ENCODE data around the gene UBR1.

Gene UBR1

GRCh38 chr15:42920519-42921341, 185.1 kb downstream of the UBR1 start, which contains the start of gene TTBK2:
TSS of gene TTBK2 (minus strand) at chr15:42920778. CDS start at chr15:42878617, 42,161 bp downstream.
- peak within 1 kb of the TSS; percentile 88 for H2AFZ ChIP-seq (ENCODE audit: low read depth, low read length, severe bottlenecking)
- peak within 1 kb of the TSS; percentile 71 for H3K4me2 ChIP-seq (ENCODE audit: low read depth, low read length, poor library complexity, severe bottlenecking)
- peaks cover 17% of the 10 kb centered on the region; the same call in 1 of the 2 replicates for H3F3A ChIP-seq (ENCODE audit: insufficient read depth)
- H3K9ac ChIP-seq (ENCODE audit: low read length) = peak within 1 kb of the TSS; percentile 62
- TF ChIP-seq EZH2phosphoT487 (conservative IDR thresholded peaks at IDR 0.05; ENCODE audit: low read length) (no peak), CTCF (IDR thresholded peaks at IDR 0.05; ENCODE audit: insufficient read depth, low read length, poor library complexity, severe bottlenecking) (no peak)
- H3K27me3 ChIP-seq (ENCODE audit: low read length) = no peaks in the 10 kb centered on the region
- H4K20me1 ChIP-seq (ENCODE audit: low read depth, low read length) = peaks cover 12% of the 10 kb centered on the region; the same call in 1 of the 2 replicates
- H3K4me3 ChIP-seq (ENCODE audit: insufficient read depth, low read length, poor library complexity, severe bottlenecking) = peak within 1 kb of the TSS; percentile 63
- H3K9me2 ChIP-seq (replicated peaks; ENCODE audit: insufficient read depth, low read length) = no peaks in the 10 kb centered on the region
- peaks cover 5% of the 10 kb centered on the region; the same call in 1 of the 2 replicates for H3K79me2 ChIP-seq (ENCODE audit: insufficient read depth, low read length)
- H3K27ac ChIP-seq (ENCODE audit: low read depth, low read length) = no peak within 1 kb of the TSS
- 0 out of 2 replicates have a peak, but pooled peaks cover 2% of the 10 kb centered on the region for H3K36me3 ChIP-seq (ENCODE audit: low read length)
- no peaks in the 10 kb centered on the region for H3K9me3 ChIP-seq (ENCODE audit: insufficient read depth, low read length)

GRCh38 chr15:42919799-42920518, 185.9 kb downstream of the UBR1 start:
- H3K4me3 ChIP-seq (ENCODE audit: insufficient read depth, low read length, poor library complexity, severe bottlenecking) = peak overlapping the region; percentile 63
- no peaks in the 10 kb centered on the region for H3K27me3 ChIP-seq (ENCODE audit: low read length)
- H3K36me3 ChIP-seq (ENCODE audit: low read length) = 0 out of 2 replicates have a peak, but pooled peaks cover 2% of the 10 kb centered on the region
- H3K4me2 ChIP-seq (ENCODE audit: low read depth, low read length, poor library complexity, severe bottlenecking) = peak overlapping the region; percentile 71
- no peak for TF ChIP-seq EZH2phosphoT487 (conservative IDR thresholded peaks at IDR 0.05; ENCODE audit: low read length)
- TF ChIP-seq CTCF (IDR thresholded peaks at IDR 0.05; ENCODE audit: insufficient read depth, low read length, poor library complexity, severe bottlenecking) = no peak
- H3F3A ChIP-seq (ENCODE audit: insufficient read depth) = peaks cover 18% of the 10 kb centered on the region; the same call in 1 of the 2 replicates
- H3K9me2 ChIP-seq (replicated peaks; ENCODE audit: insufficient read depth, low read length) = no peaks in the 10 kb centered on the region
- H3K9ac ChIP-seq (ENCODE audit: low read length) = peak overlapping the region; percentile 62
- H4K20me1 ChIP-seq (ENCODE audit: low read depth, low read length) = peaks cover 12% of the 10 kb centered on the region; the same call in 1 of the 2 replicates
- peaks cover 5% of the 10 kb centered on the region; the same call in 1 of the 2 replicates for H3K79me2 ChIP-seq (ENCODE audit: insufficient read depth, low read length)
- peak overlapping the region; percentile 42 for H2AFZ ChIP-seq (ENCODE audit: low read depth, low read length, severe bottlenecking)
- no peak overlapping the region for H3K27ac ChIP-seq (ENCODE audit: low read depth, low read length)
- H3K9me3 ChIP-seq (ENCODE audit: insufficient read depth, low read length) = no peaks in the 10 kb centered on the region

GRCh38 chr15:42919308-42919707, 186.5 kb downstream of the UBR1 start:
- H3K4me2 ChIP-seq (ENCODE audit: low read depth, low read length, poor library complexity, severe bottlenecking) = peak overlapping the region; percentile 71
- 0 out of 2 replicates have a peak, but pooled peaks cover 2% of the 10 kb centered on the region for H3K36me3 ChIP-seq (ENCODE audit: low read length)
- peaks cover 5% of the 10 kb centered on the region; the same call in 1 of the 2 replicates for H3K79me2 ChIP-seq (ENCODE audit: insufficient read depth, low read length)
- no peak overlapping the region for H3K27ac ChIP-seq (ENCODE audit: low read depth, low read length)
- H3K9me2 ChIP-seq (replicated peaks; ENCODE audit: insufficient read depth, low read length) = no peaks in the 10 kb centered on the region
- H3K9ac ChIP-seq (ENCODE audit: low read length) = peak overlapping the region; percentile 62
- no peak overlapping the region for H2AFZ ChIP-seq (ENCODE audit: low read depth, low read length, severe bottlenecking)
- no peaks in the 10 kb centered on the region for H3K27me3 ChIP-seq (ENCODE audit: low read length)
- peak overlapping the region; percentile 63 for H3K4me3 ChIP-seq (ENCODE audit: insufficient read depth, low read length, poor library complexity, severe bottlenecking)
- H3F3A ChIP-seq (ENCODE audit: insufficient read depth) = peaks cover 21% of the 10 kb centered on the region; the same call in 1 of the 2 replicates
- peaks cover 12% of the 10 kb centered on the region; the same call in 1 of the 2 replicates for H4K20me1 ChIP-seq (ENCODE audit: low read depth, low read length)
- no peaks in the 10 kb centered on the region for H3K9me3 ChIP-seq (ENCODE audit: insufficient read depth, low read length)
- TF ChIP-seq CTCF (IDR thresholded peaks at IDR 0.05; ENCODE audit: insufficient read depth, low read length, poor library complexity, severe bottlenecking) (no peak), EZH2phosphoT487 (conservative IDR thresholded peaks at IDR 0.05; ENCODE audit: low read length) (no peak)

Measured in SU-DHL-6 (cell line).